HG02973 (cell line): ENCODE measurements around the gene SH3PXD2B.

ENCODE experiments used
- ATAC-seq: cut with Tn5 transposase; IDR thresholded peaks from one replicate; pipeline ENCODE4 v1.9.1; 2021; ENCODE audit warnings: moderate library complexity; ENCODE audit not compliant: unreplicated experiment

Gene SH3PXD2B

DNA sequence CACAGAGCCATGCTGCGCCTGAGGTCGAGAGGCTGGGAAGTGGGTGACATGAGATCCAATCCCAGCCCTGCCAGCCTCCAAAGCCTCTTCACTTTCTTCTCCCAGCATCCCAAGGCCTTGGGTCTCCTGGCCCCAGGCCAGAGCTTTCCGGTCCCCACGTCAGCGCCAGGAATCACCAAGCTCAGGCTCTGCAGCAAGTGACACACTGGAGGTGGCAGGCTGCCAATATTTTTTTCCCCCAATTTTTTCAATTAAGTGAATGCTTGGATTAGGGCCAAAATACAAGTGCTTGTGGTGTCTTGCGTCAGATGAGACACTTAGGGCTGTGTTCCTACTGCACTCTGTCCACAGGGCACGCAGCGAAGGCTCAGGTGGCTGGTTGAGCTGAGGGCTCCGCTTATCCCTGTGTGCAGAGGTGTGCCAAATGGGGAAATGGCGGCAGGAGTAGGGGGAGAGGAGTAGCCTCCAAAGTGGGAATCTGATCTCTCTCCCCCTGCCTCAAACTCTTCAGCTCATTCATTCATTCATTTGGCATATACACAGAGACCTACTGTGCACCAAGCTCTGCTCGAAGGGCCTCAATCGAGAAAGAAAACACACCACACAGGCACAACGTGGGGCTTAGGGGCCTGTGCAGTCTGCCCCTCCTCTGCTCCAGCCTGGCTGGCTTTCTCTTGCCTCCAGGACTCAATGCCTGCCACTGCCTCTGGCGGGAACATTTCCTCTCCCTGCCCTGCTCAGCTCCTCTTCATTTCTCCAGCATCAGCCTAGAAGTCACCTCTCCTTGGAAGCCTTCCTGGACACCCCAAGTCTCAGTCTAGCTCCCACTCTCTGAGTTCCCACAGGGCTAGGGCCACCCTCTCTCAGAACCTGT is 16.6 kb downstream of the SH3PXD2B start:
- no peak for ATAC-seq

DNA sequence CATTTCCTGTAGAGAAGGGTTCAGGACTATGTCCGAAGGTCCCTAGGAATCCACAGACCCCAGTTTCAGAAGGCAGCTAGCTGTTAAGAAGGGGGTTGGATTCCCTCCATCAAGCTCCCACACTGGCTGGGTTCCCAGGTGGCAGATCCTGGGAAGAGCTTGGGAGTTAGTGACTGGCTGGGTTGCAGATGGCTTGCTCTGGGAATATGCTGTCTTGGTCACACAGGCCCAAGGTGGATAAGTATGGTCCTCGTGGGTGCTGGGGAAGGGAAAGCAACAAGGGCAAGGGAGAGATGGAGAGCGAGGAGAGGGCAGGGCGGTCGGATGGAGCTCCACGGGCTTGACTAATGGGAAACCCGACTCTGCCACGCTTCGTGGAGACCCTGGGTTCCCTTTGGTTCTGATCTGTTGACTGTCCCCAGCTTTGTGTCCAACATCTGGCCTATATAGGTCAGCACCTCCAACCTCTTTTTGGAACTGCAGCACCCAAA is 17.4 kb downstream of the SH3PXD2B start:
- no peak for ATAC-seq

DNA sequence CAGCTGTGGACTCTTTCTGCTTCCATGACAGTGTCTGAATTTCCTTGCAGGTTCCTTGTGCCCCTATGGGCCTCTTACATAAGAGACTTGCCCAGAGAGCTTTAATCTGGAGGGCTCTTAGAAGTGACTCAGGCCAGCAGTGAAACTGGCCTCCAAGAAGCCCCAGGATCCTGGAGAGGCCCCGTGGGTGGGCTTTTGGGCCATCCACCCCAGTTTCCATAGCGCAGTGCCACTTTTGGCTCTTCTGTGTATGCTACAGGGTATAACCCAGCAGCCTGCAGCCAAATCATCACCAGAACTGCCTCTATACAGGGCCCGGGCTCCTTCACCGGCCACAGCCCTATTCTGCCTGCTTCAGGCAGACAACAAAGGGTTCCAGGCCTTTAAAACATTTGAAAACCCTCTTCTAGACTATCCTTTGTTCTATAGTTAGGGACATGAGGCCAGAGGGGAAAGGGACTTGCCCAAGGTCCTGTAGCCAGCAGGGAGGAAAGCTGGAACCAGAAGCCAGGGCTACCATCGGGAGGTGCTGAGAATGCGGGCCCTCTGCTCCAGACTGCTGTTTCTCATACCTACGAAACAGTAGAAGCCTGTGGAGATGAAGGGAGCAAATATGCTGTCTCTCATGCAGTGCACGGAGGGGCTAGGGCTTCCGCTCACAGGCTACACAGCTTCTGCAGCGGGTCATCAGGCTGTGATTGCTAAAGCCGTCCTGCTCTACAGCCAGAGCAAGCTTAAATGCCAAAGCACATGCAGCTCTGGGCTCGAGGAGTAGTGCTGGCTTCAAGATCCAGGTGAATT is 18.0 kb downstream of the SH3PXD2B start:
- no peak for ATAC-seq

DNA sequence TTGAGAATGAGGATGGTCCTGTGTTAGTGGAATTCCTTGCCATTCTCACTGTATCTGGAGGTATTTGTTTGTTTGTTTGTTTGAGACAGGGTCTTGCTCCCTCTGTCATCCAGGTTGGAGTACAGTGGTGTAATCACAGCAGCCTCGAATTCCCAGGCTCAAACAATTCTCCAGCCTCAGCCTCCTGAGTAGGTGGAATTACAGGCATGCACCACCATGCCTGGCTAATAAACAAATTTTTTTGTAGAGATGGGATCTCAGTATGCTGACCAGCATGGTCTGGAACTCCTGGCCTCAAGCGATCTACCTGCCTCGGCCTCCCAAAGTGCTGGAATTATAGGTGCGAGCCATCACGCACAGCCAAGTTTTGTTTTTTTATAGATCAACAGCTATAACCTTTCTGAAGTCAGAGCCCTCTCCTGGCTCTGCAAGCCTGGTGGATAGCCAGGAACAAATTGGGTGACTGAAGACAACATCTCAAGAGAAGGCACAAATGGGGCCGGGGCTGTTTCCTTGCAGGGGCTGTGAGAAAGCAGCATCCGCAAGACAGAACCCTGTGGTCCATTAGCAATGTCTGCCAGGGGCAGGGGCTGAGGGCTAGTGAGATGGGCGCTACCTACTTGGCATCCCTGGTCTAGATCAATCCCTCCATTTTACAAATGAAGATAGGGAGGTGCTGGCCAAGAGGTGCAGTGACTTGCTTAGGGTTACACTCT is 18.8 kb downstream of the SH3PXD2B start:
- ATAC-seq, result no peak

DNA sequence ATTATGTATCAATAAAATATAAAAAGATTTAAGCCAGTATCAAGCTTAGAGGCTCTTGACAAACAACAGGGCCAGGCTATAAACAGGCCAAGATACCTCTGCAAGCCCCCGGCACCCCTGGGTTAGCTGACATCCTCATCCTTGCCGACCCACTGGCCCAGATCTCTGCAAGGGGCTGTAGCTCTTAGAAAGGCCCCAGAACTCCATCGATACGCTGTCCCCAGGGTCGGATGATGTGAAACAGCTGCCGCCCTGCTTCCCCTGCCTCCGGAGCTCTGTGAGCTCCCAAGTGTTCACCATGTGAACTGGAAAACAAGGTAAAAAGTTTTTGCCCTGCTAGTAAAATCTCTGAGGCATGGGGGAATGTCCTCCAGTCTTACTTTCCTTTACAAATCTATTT is 20.1 kb downstream of the SH3PXD2B start:
- ATAC-seq, result no peak

DNA sequence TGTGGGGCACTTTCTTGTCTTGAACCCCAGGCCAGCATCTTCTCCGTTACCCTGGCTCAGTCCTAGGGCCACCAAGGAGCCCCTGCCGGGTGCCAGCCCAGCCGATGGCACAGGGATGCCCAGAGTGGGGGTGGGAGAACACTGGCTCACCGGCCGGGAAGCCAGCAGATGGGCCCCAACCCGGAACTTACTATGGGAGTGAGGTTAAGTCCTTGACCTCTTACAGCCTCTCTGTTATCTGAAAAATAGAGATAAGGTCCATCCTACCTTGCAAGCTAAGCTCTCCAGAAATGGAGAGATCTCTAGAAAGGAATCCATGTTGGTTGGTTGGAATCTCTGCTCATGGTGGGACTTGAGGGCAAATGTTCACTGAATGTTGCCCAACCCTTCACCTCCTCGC is 20.8 kb downstream of the SH3PXD2B start:
- ATAC-seq, result no peak

DNA sequence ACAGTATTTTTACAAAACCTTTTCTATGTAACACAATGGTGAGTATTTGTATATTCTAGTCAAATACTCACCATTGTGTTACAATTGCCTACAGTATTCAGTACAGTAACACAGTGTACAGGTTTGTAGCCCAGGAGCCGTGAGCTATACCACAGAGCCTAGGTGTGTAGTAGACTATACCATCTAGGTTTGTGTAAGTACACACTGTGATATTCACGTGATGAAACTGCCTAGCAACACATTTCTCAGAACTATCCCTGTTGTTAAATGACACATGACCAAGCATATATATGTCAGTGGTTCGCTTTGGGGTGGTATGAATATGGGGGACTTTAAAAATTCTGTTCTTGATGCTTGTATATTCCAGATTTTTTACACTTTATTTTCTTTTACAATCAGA is 21.3 kb downstream of the SH3PXD2B start:
- no peak for ATAC-seq

DNA sequence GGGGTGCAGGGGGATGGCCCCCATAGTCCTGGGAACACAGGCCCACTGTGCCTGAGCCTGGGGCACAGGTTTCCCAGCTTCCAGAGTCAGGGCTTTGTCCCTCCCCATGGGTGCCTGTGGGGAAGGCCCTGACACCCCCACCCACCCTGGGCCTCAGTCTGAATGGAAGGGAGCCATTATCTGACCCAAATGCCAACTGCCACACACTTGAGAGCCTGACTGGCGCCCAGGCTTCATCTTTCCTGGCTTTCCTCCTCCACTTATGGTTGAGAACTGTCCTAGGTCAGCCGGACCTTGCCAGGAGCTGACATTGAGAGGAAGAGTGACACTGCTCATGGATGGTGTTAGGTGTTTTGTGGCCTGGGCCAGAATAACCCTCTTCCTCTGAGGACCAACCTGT is 24.0 kb downstream of the SH3PXD2B start:
- no peak for ATAC-seq

DNA sequence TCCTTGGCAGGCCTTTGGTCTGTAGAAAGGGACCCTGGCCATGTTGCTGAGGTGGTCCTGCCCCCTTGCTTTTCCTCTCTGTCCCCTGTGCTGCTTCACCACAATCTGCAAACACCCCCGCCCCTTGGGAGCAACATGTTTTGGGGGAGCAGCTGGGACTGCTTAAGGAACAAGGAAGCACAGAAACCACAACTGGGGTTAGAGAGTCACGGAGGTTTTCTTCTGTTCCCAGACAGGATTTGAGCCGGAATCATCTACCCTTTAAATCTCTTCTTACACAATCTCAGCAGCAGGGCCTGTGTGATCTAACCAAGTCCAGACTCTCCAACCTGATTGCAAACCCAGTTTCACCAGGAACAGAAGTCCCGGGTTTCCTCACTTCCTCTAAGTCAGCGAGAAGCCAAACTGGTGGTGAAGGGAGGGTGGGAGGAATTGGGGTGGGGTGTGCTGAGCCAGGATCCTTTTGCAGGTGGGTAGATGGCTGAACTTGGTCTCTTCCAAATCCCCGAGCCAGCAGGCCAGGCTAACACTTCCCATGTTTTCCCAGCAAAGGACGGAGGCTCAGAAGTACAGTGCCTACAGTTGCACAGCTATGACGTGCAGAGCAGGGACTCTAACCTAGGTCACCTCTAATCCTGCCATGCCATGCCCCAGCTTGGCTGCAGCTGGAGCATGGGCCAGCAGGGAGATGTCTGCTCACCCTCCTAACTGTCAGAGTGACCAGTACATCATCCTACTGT is 25.0 kb downstream of the SH3PXD2B start:
- no peak for ATAC-seq

DNA sequence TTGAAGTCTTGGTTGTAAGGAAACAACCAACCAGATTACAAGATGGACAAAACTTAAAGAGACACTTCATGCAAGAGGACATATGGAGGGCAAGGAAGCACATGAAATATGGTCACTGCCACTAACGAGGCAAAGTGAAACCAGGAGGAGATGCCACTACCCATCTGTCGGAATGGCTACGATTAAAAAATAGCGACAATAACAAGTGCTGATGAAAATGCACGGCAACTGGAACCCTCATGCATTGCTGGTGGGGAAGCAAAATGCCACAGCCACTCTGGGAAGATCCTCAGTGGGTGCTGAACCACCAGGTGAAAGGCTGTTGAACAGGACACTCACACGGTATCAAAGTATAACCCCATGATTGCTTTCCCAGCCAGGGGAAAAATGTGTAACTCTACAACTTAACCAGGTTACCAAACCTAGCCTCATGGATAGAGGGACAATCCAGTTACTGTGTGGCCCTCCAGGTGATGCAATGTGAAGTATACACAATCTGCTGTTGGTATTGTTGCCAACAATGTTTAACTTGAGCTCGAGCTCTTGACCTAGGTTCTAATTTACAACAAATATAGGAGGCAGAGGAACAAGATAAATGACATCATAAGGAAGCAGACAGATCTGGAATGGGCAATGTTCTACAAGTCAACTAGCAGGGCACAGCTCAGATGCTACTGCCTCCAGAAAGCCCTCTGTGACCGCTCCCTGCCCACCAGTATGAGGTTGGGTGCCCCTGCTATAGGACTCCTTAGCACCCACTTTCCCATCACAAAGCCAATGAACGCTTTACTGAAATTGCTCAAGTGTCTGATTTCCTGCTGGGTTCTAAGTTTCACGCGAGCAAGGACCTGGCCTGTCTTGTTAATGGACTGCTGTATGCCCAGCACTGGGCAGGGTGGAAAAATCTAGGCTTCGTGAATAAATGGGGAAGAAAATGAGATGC is 25.8 kb downstream of the SH3PXD2B start:
- no peak for ATAC-seq

DNA sequence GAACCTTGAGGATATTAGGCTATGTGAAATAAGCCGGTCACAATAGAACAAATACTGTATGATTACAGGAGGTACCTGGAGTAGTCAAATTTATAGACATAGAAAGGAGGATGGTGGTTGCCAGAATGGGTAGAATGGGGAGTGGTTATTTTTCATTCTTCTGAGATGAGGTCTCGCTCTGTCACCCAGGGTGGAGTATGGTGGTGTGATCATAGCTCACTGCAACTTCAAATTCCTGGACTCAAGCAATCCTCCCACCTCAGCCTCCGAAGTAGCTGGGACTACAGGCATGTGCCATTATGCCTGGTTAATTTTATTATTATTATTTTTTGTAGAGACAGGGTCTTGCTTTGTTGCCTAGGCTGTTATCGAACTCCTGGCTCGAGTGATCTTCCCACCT is 27.1 kb downstream of the SH3PXD2B start:
- no peak for ATAC-seq

DNA sequence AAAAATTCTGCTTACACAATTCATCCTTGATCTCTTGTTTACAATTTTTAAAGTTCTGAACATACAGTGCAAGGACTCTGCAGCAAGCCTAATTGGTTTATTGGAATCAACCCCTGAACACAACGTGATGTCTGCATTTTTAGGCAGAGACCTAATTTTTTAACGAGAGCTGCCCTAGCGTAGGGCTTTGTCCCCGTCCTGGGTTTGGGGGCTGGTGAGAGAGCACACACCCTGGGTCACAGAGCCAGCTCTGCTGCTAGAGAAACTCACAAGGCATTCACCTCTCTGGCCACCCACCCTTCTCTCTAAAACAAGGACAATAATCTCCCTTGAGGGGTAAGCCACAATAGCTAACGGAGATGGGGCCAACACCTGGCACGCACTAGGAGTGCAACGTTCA is 28.2 kb downstream of the SH3PXD2B start:
- no peak for ATAC-seq

DNA sequence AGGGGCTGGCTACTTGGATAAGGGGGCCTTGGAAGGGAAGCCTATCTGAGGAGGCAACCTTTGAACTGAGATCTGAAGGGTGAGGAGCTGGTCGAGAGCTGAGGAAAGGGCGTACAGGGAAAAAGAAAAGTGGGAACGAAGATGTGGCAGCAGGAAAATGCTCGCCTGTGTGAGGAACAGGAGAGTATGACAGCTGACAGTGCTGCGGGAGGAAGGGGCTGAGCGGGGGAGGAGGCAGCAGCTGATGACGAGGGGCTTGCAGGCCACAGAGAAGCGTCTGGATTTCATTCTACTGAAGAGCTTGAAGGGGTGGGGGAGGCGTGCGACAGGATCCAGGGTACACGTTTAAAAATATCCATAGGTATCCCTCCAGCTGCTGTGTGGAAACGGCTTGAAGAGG is 28.9 kb downstream of the SH3PXD2B start:
- ATAC-seq, result no peak

DNA sequence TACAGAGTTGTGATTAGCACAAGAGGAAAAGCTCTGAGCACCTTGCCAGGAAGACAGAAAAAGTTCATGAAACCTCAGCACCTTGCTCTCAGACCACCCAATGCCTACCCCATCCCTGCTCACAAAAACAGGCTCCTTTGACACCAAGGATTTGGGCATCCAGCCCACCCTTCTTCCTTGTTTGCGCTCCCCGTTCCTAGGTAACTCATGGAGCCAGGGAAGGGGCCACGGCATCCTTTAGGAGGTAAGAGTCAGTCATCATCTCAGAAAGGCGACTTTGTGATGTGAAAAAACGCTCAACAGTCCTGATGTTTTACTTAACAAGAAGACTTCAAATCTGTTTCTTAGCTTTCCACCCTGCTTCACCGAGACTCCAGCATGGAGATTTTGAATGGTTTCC is 29.5 kb downstream of the SH3PXD2B start:
- no peak for ATAC-seq

DNA sequence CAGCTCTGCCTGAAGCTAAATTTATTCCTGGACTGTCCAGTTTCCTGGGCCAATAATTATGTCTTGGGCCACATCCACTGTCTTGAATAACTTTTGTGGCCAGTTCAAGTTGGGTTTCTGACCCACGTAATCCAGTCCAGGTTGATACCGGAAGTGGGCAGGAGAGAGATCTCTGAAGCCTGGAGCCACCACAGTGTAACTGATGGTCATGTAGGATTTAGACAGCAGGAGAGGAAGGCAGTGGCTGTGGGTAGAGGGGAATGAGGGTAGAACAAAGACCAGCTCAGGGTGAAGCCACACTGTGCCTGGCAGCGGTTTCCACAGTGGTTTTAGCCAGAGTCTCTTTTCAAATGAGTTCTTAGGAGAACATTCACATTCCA is 30.2 kb downstream of the SH3PXD2B start:
- ATAC-seq, result no peak

DNA sequence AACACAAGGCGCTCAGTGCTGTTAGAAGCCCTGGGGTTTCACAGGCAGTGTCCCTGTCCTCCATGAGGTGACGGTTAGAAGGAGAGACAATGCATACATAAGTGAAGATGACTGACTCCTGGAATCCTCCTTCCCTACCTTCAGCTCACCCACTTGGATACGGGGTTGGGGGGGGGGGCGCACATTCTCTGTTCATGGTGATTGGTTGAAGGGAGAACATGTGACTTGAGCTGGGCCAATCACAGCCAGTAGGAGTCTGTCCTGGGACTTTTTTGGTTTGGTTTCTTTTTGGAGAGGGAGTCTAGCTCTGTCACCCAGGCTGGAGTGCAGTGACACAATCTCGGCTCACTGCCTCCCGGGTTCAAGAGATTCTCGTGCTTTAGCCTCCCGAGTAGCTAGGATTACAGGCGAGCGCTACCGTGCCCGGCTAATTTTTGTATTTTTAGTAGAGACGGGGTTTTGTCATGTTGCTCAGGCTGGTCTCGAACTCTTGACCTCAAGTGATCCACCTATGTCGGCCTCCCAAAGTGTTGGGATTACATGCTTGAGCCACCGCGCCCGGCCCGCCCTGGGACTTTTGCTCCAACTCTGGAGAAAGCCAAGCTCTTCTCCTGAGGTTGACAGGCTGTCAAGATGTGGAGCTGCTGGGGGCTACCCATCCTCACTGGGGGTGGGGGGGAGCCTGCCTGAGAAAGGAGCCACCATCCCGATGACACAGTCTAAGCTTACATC is 30.8 kb downstream of the SH3PXD2B start:
- no peak for ATAC-seq

DNA sequence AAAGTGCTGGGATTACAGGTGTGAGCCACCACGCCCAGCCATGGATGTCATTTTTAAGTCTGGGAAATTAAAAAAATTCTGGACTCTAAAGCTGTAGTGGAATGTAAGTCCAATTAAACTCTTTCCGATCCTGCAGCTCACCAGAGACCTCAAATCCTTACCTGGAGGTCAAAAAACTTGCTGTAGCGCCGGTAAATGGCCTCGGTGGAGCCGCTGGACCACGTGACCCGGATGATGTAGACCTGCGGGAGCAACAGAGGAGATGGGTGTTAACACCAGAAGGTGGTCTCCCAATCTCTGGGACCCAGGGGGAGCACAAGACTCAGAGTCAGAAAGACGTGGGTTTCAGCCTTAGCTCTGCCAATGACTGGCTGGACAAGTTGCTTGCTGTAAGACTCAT is 32.1 kb downstream of the SH3PXD2B start:
- no peak for ATAC-seq

DNA sequence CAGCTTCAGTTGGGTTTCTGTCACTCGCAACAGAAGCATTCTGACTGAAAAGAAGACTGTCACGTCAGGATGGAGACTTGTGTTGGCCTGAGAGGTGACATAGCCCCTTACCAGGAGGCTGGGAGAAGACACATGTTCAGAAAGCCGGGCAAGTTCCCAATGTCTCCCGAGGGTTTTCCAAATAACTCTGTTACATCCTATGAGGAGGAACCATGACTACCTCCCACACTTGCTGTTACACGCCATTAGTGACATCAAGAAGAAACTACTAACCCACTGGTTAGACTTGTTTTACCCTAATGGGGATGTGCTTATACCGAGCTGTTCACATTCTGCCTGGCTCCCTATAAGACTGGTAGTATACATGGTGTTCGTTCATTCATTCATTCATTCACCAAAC is 33.3 kb downstream of the SH3PXD2B start:
- no peak for ATAC-seq
